Limb (tissue), 2 donors: ENCODE data around the gene DUSP7.
A peak's percentile ranks its signal among the peaks of the same experiment; 100 is the strongest.

Source experiments
- DNase-seq, 2 donors: peaks; one replicate each; pipeline ENCODE4 v3.0.0-alpha.2; 2016; ENCODE audit errors: extremely low spot score in 2 of 2

The DUSP7 gene

DNA sequence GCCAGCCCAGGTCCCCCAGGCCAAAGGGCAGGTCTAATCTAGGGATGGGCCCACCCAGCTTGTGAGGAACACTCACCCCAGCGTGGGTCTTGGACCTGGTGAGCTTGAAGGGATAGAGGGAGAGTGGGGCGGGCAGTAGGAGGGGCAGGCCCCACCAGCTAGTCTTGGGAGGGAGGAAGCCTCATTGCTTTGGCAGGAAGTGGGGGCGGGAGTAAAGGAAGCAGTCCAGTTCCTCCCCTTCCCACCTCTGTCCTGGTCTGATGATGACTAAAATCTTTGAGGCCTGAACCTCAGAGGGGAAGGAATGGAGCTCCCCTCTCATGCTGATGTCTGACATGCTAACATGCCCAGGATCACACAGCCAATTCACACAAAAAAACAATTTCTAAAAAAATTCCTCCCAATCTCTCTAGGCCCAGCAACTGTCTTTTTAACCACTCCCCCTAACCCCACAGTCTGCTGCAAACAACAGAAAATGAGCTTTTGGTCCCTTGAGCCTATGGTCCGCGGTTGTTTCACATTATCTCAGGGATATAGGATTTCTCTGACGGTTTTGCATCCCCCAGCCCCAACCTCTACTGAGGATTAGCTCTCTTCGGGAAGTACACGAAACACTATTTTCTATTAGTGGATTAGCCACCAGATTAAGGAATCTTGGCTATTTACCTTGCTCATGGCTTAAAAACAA lies 30.7 kb upstream of the DUSP7 start:
- no peak for DNase-seq

DNA sequence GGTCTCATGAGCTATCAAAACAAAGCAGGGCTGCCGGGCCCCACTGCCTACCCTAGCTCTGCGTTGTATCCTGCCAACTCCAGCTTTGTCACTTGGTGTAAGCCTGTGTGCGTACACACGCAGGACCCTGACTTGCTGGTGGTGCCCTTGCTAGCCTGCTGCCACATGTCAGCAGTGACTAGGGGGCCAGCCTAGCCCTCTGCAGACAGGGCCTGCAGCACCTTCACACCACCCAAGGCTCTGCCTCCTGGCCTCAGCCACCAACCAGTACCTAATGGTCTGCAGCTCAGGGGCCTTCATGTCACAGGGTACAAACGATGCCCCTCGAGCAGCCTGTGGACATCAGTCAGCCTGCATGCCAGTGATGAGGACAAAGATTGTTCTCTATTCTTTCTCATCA lies 30.1 kb upstream of the DUSP7 start:
- DNase-seq, result no peak

DNA sequence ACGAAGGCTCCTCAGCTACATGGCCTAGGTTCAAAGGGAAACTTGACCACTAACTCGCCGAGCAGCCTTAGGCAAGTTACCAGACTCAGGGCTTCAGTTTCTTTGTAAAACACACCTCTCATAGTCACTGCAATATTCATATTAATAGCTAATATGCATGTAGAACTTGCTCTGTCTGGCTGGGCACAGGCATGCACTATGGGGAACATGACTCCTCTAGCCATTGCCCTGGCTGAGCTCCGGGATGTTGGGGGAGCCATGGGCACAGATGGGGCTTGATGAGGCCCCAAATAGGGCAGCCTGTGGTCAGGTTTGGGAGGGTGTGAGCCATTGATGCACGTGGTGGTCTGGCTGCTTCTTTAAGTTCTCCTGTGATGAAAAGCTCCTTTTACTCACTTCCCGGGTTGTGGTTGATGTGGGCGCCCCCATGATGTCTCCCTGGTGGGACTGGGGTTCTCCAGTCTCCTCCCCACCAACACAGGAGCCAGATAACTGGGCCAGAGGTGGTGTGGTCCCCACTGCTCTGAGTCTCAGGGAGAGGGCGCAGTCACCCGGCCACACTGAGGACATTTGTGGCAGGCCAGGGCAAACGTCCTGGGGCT lies 29.4 kb upstream of the DUSP7 start:
- DNase-seq, result no peak

DNA sequence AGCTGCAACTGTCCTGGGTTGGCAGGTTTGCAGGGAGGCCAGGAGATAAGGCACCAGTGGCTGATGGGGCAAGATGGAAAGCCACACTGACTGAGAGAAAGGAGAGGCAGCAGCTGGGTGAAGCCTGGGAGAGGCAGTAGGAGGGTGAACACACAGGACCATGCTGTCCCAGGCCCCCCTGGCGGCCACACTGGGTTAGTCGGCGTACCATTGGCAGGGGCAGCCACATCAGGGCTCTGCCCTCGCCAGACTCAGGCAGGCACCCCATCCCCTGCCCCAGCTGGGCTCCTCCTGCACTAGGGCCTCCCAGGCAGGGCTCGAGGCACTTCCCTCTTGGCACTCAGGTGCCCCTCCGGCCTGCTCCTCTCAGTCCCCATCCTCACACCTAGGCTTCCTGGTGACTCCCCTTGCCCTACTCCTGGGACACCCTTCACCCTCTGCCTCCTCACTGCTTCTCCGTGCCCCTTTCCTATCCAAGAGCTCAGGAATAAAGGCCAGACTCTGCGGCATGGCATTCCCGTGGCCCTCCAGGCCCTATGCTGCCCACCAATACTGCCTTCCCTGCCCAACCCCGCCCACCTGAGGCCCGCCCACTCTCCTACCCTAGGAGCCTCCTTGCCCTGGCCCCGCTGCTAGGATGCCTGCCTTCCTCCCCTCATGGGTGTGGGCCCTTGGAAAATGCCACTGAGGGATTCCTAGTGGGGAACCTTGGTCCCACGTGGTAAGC lies 28.7 kb upstream of the DUSP7 start:
- DNase-seq, result no peak

DNA sequence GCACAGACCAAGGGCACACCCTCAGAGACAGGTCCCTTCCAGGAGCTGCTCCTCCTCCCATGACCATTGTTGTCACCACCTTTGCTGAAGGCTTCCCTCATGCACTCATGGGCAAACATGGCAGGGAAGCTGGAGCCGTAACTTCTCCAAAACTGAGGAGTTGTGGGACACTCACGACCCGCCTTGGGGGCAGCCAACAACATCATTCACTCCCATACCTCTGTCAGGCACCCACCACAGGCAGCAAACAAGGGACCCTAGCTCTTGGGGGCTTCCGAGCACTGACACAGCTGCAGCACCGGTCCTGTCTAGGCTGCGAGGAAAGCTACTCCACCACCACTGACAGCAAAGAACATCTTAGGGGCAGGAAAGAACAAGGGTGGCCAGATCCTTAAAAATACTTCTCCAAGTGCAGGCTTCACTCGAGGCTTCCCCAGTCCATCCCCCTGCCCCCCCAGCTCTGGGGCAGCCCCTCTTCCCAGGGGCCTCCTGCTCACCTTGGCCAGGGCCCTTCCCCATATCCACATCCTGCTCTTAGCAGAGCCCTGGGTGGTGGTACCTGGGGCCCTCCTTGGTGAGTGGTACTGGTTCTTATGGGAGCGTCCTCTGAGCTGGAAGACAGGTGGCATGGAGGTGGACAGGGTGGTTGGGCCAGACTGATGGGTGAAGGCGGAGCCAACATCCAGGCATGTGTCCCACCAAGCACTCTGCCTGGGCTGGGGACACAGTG lies 28.0 kb upstream of the DUSP7 start:
- no peak for DNase-seq

DNA sequence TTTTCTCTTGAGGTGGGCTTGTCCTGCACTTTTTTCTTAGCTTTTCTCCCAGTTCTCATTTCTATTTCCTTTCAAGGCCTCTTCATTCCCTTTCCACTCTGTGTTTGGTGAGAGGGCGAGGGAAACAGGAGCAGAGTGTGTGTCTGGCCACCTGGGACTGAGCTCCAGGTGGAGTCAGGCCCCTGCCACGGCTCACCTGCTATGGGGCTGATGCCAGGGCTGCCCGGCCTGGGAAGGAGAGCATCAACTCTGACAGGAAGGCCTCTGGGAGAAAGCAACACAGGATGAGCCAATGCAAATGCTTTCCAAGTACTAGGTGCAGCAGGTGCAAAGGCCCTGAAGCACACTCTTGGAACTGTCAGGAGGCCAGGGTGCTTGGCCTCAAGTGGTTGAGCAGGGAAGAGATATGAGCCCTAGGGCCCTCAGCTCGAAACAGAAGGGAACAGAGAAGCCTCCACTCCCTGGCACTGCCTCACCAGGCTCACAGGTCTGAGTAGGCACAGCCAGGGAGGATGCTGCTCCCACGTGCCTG lies 27.3 kb upstream of the DUSP7 start:
- DNase-seq, result no peak

DNA sequence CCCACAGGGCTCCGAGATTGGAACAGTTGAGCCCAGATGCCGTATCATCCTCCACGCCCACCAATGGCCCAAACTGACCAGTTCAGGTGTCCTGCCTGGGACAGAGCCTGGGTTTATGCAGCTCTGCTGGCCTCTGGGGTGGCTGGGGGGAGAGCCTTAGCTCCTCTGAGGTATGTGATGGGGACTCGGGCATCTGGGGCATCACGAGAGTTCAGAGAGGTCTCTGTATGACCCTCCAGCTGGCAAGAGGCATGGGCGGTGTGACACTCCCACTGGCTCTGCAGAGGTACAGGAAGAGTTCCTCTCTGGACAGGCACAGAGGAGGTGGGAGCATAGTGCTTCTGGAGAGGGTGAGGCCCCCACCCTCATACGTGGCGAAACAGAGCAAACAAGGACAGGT lies 26.6 kb upstream of the DUSP7 start:
- DNase-seq, result no peak

DNA sequence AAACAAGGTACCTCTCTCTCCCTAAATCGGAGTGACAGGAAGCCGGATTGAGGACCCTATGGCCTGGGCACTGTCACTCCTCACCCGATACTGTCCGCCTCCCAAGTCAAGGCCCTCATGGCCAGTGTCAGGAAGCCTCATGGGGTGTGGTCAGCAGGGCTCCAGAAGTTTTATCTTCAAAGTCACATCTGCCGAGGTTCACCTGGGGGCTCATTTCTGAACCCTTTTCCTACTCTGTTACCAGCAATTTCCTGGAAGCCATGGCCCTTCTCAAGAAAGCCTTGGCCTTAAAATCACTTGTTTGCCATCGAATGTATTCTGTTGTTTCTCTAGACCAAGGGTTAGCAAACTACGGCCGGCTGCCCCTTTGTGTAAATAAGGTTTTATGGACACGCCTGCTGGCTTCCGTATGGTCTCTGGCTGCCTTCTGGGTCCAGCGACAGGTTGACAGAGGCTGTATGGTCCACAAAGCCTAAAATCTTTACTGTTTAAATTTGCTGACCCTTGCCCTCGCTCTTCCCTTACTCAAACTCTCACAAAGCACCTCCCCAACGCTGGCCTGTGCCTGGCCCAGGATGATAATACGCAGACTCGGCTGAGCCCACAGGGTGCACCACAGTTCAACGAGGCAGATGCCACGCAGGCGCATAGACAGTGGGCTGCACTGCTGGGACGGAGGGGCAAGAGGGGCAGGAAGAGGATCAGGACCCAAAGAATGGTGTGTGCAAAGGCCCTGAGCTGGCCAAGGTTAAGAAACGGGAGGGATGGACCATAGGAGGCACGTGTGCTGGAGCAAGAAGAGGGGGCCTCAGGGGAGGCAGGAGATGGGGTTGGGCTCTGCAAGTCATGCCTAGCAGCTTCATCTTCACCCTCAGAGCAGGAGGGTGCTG lies 24.7 kb upstream of the DUSP7 start:
- no peak for DNase-seq

DNA sequence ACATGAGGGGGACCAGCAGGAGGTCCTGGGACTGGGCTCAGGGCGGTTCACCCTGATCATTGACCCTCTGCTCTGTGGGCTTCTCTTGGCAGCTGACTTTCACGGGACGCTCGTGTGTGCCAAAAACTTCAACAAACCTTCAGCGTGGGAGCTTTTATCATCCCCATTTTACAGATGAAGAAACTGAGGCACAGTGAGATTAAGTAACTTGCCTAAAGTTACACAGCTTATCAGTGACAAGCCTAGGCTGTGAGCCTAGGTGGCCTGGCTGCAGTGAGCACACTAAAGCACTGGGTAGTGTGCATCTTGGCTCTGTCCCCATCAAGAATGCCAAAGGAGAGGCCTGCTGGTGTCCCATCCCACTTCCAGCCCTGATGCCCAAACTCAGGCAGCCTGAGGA lies 23.6 kb upstream of the DUSP7 start:
- DNase-seq, result no peak

DNA sequence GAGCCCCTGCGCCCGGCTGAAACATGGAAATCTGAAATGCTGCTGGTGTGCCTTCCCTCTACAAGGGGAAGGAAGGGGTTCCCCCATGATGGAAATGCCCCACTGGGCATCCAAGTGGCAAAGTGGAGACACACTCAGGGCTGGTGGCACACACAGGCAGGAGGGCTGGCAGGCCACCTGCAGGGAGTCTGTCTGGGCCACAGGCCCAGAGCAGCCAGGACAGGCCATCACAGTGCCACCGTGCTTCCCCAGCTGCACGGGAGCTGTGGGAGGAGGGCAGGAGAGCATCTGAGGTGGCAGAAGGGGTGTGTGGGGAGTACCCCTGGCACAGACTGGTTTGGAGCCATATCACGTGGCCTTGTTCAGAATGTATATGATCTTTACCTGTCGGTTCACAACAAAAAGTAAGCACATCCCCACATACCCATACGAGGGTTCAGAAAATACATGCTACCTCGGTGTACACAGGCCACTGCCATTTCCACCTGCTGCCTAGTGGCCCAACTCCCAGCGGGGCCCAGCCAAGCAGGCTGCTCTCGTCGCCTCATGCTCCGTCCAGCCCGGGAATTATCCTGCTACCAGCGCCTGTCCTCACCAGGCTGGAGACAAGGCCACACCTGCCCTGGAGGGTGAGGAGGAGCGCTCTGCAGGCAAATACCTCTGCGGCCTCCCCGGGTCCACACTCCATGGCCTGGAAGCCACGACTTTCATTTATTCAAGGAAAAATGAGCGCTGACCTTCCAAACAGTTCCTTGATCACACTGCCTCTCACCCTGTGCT lies 22.6 kb upstream of the DUSP7 start:
- DNase-seq, result no peak

DNA sequence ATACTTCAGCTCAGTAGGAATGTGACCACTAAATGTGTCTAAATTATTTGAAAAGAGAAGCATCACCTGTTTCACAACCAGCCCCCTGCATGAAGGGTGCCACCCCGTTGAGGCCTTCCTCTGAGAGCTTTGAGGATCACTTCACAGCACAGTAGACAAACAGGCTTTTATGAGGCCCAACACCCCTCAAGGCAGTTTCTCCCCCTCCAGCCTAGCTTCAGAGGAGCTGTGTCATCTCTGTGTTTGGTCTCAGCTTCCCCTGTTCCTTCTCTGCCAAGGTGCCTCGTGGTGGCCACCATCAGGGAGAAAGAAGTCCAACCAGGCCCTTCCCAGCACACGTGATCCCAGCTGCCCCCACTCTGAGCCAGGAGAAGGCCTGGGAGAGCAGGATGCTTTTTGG lies 21.6 kb upstream of the DUSP7 start:
- DNase-seq, result no peak

DNA sequence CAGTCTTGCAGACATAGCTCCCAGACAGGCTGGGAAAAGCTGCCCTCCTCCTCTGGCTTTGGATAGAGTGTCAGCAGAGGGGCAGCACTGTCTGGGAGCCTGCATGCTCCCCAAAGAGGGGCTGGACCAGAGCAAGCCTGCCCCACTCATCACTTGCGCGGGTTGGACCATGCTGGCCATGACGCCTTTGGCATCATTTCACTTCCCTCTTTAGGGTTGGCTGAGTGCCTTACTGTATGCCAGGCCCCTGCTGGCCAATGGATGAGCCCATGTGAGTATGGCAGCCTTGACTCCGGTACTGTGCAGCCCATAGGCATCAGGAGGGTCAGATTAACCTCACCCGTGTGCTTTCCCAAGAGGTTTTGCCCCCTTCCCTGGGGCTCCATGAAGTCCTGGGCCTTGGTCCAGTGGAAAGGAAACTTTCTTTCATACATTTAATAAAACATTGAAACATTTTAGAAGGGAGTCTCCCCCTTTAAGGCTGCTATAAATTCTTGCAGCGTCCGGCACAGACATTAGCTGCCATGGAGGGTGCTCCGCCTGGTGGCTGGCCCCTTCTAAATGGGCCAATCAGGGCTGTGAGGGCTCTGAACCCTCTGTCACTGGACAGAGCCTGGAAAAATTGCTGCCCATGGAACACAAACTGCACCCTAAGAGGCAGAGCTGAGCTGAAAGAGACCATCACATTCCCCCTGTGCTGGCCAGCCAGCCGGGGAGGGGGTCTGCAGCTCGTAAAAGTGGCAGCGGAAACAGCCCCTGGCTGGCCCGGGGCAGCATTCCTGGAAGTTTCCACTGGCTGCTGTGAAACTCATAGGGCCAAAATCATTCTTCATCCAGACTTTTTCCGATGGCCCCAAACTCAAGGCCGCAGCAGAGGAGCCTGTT lies 20.8 kb upstream of the DUSP7 start:
- DNase-seq, result peak in 1 of 2 donors; percentile 73

DNA sequence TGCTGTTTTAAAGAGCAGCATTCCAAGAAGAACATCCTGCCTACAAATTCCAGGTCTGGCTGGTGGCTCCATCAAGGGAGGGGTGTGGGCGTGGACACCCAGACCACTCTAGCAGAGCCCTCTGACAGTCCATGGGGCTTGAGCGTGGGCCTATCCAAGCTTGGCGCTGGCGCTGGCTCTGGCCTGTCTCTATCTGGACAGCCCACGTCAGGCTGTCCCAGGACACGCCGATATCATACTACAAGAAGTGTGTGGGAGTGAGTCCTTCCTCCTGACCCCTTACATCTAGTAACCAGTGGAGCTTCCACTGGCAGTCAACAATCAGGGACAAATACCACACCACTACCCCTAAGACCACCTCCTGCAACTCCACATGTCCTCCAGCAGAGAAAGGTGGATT lies 17.1 kb upstream of the DUSP7 start:
- no peak for DNase-seq

DNA sequence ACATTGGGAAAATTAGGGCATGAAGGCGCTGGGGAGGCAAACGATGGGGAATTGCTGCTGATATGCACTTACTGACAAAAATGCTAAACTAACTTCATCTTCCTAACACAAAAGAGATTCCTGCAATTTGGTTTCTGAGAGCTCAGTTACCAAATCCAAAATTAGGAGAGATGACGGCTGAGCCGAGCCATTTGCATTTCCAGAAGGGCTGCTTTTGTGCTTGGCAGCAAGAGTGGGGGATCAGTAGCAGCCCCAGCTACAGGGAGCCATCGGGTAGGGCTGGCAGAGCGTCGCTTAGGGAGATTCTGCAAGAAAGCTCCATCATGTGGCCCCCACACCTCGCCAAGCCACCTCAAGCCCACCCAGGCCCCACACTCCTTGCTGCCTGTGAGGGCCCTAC lies 16.1 kb upstream of the DUSP7 start:
- no peak for DNase-seq

DNA sequence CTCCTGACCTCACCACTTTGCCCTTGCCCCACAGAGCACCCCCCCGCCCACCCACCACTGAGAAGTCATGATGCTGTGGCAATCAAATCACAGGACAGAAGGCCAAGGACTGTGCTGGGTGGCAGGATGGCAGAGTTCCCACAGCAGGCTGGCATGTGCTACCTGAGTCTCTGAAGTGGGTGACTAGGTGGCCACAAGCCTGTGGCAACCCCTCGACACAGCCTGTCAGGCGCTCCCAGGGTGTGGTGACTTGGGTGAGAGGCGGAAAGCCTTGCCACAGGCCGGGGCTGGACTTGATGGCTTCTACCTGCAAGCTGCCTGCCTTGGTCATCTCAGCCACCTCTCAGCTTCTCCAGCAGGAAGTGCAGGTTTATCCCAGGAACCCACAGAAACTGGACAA lies 15.6 kb upstream of the DUSP7 start:
- DNase-seq, result no peak

DNA sequence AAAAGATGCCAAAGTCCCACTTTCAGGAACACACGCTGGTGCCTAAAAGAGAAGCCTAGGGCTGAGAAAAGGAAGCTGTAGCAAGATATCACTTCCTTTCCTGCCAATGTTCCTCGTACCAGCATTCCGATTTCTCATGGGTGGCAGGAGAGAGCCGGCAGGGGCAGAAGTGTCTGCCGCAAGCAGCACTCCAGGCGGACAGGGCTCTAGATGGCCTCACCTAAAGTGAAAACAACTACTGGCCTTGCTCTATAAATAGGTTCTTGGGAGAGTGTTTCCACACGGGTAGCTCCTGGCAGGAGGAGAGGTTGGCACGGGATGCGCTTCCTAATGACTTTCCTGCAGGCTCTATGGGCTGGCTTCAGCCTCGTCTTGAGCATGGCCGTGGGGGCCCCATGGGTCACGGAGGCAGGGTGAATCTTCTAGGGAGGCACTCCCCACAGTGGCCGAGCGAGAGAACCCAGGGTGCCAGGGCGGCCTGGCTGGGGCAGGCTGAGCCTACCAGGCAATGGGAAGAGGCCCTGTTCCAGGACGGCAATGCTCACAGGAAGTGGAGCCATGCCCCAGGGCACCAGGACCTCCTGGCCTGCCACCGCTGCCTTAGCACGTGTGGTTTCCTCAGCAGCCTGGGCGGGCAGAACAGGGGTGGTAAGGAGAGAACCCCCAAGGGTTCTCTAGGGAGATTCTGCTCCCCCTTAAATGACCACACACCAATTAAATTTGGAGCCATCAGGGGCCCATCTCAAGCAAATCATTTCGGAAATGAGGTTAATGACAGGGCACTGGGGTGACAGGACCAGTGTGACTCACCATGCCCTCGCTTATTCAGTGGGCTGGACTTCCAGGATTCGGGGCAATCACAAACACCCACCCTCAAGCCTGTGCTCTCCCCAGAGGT lies 14.6 kb upstream of the DUSP7 start:
- DNase-seq, result no peak

DNA sequence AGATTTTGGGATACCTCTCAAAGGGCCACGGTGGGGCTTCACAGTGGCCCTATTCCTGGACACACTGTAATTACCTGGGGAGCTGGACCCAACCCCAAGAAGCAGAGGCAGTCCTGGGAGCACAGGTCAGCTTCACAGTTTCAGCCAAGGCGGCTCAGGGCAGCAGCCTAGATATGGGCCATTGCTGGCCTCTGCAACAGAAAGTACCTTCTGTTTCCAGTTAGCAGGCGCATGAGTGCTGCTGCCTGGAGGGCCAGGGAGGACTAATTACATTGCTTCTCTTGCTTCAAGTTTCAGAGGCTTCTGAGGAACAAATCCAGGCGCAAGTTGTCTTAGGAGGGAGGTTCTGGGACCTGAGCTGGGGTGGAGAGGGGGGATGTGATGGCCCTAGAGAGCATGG lies 13.5 kb upstream of the DUSP7 start:
- DNase-seq, result no peak

DNA sequence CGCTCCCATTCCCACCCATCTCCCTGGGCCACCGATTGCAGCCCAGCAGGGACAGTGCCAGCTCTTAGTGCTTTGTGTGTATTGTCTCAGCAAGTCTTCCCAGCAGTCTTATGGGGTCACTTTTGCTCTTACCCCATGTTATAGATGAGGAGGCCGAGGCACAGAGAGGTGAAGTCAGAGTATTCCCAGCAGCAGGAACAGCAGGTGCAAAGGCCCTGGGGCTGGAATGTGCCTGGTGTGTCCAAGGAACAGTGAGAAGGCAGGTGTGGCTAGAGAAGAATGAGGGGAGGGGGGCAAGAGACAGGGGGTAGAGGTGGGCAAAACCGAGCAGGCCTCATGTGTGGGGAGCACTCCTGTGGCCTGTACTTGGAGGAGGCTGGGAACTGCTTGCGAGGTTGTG lies 12.8 kb upstream of the DUSP7 start:
- no peak for DNase-seq
